HEK293 (cell line): ENCODE data around the gene SLC25A19.

Source experiments
- CTCF ChIA-PET: fragments of 350-600 bp; formaldehyde crosslinking; extraction: SDS; loops from one replicate; lab custom pipeline; 2021; ENCODE audit warnings: antibody characterized with exemption; lab: Yijun Ruan, JAX
- POLR2A ChIA-PET: fragments of 300-600 bp; formaldehyde crosslinking; extraction: SDS; loops from one replicate; lab custom pipeline; 2020; ENCODE audit warnings: antibody characterized with exemption, inconsistent platforms; lab: Yijun Ruan, JAX
- H3K27ac ChIP-seq: fragments of 200-500 bp; sonication (Bioruptor generic); 2 replicates; pipeline ENCODE4 v1.5.1; 2014; ENCODE audit warnings: low read depth, low read length, control low read depth, inconsistent platforms; ENCODE audit errors: extremely low read depth
- H3K36me3 ChIP-seq, 2 experiments: fragments of 200-500 bp in 1 of 2; sonication (Bioruptor generic) in 1 of 2; 1 replicate in 1 of 2; 2 replicates in 1 of 2; pipeline ENCODE4 v1.5.1; 2014 to 2017; ENCODE audit warnings: inconsistent platforms in 2 of 2, low read length in 2 of 2; ENCODE audit not compliant: control insufficient read depth in 2 of 2, insufficient read depth in 1 of 2
- H3K4me1 ChIP-seq: fragments of 200-500 bp; sonication (Bioruptor generic); 2 replicates; pipeline ENCODE4 v1.5.1; 2014; ENCODE audit warnings: mild to moderate bottlenecking, low read length, inconsistent platforms; ENCODE audit not compliant: control insufficient read depth, insufficient read depth
- H3K4me3 ChIP-seq: 2 replicates; pipeline ENCODE4 v1.5.1; 2011; ENCODE audit warnings: low read depth, mild to moderate bottlenecking, control low read depth, low read length, moderate library complexity
- H3K9me3 ChIP-seq: fragments of 200-500 bp; sonication (Bioruptor generic); 2 replicates; pipeline ENCODE4 v1.5.1; 2014; ENCODE audit warnings: low read depth, low read length, inconsistent platforms; ENCODE audit not compliant: control insufficient read depth, insufficient read depth
- SP3 ChIP-seq: fragments of 450-650 bp; formaldehyde crosslinking; IDR thresholded peaks from 2 replicates; pipeline ENCODE4 v1.5.1; 2016; ENCODE audit warnings: missing biosample characterization, missing genetic modification characterization
- TRIM28 ChIP-seq: IDR thresholded peaks from 2 replicates; pipeline ENCODE4 v1.6.1; 2011; ENCODE audit warnings: low read length, control low read depth, borderline replicate concordance
- YY1 ChIP-seq: fragments of 450-650 bp; formaldehyde crosslinking; IDR thresholded peaks from 2 replicates; pipeline ENCODE4 v1.5.1; 2018; ENCODE audit warnings: missing biosample characterization, missing genetic modification characterization
- ZBTB20 ChIP-seq: fragments of 450-650 bp; formaldehyde crosslinking; IDR thresholded peaks from 2 replicates; pipeline ENCODE4 v1.5.1; 2016; ENCODE audit warnings: missing biosample characterization, missing genetic modification characterization
- ZBTB48 ChIP-seq: fragments of 450-650 bp; formaldehyde crosslinking; IDR thresholded peaks from 2 replicates; pipeline ENCODE4 v1.5.1; 2016; ENCODE audit warnings: missing biosample characterization, missing genetic modification characterization
- ZNF2 ChIP-seq: fragments of 450-650 bp; formaldehyde crosslinking; IDR thresholded peaks from 2 replicates; pipeline ENCODE4 v1.5.1; 2016; ENCODE audit warnings: missing biosample characterization, missing genetic modification characterization
- ZNF404 ChIP-seq: fragments of 450-650 bp; formaldehyde crosslinking; IDR thresholded peaks from 2 replicates; pipeline ENCODE4 v1.5.1; 2017; ENCODE audit warnings: missing biosample characterization, missing genetic modification characterization
- ZNF529 ChIP-seq: fragments of 450-650 bp; formaldehyde crosslinking; IDR thresholded peaks from 2 replicates; pipeline ENCODE4 v1.5.1; 2017; ENCODE audit warnings: missing genetic modification characterization, missing biosample characterization; ENCODE audit not compliant: insufficient replicate concordance
- ZNF571 ChIP-seq: fragments of 450-650 bp; formaldehyde crosslinking; IDR thresholded peaks from 2 replicates; pipeline ENCODE4 v1.5.0; 2017; ENCODE audit warnings: missing biosample characterization, missing genetic modification characterization
- ZNF585B ChIP-seq: fragments of 450-650 bp; formaldehyde crosslinking; IDR thresholded peaks from 2 replicates; pipeline ENCODE4 v1.5.1; 2016; ENCODE audit warnings: missing biosample characterization, missing genetic modification characterization
- ZNF670 ChIP-seq: fragments of 450-650 bp; formaldehyde crosslinking; IDR thresholded peaks from 2 replicates; pipeline ENCODE4 v1.5.1; 2016; ENCODE audit warnings: missing biosample characterization, missing genetic modification characterization, low read depth
- TF ChIP-seq, protein P1 (sequence below): fragments of 450-650 bp; formaldehyde crosslinking; IDR thresholded peaks from 2 replicates; pipeline ENCODE4 v1.5.1; 2016; ENCODE audit warnings: missing biosample characterization, missing genetic modification characterization
- TF ChIP-seq, protein P2 (sequence below): fragments of 450-650 bp; formaldehyde crosslinking; IDR thresholded peaks from 2 replicates; pipeline ENCODE4 v1.5.1; 2016; ENCODE audit warnings: missing biosample characterization, missing genetic modification characterization
- TF ChIP-seq, protein P3 (sequence below): fragments of 450-650 bp; formaldehyde crosslinking; optimal IDR thresholded peaks from 2 replicates; pipeline ENCODE3; 2016; ENCODE audit warnings: missing biosample characterization, mild to moderate bottlenecking, missing genetic modification characterization
- TF ChIP-seq, protein P4 (sequence below): fragments of 450-650 bp; formaldehyde crosslinking; IDR thresholded peaks from 2 replicates; pipeline ENCODE4 v1.5.1; 2016; ENCODE audit warnings: missing biosample characterization, missing genetic modification characterization
- TF ChIP-seq, protein P5 (sequence below): fragments of 450-650 bp; formaldehyde crosslinking; IDR thresholded peaks from 2 replicates; pipeline ENCODE4 v1.5.1; 2017; ENCODE audit warnings: missing biosample characterization, missing genetic modification characterization
- TF ChIP-seq, protein P6 (sequence below): fragments of 450-650 bp; formaldehyde crosslinking; IDR thresholded peaks from 2 replicates; pipeline ENCODE4 v1.5.1; 2016; ENCODE audit warnings: missing biosample characterization, missing genetic modification characterization, borderline replicate concordance
- TF ChIP-seq, protein P7 (sequence below): fragments of 450-650 bp; formaldehyde crosslinking; IDR thresholded peaks from 2 replicates; pipeline ENCODE4 v1.5.1; 2016; ENCODE audit warnings: missing biosample characterization, missing genetic modification characterization
- TF ChIP-seq, protein P8 (sequence below): fragments of 450-650 bp; formaldehyde crosslinking; IDR thresholded peaks from 2 replicates; pipeline ENCODE4 v1.5.1; 2016; ENCODE audit warnings: missing biosample characterization, missing genetic modification characterization

SLC25A19 gene

DNA sequence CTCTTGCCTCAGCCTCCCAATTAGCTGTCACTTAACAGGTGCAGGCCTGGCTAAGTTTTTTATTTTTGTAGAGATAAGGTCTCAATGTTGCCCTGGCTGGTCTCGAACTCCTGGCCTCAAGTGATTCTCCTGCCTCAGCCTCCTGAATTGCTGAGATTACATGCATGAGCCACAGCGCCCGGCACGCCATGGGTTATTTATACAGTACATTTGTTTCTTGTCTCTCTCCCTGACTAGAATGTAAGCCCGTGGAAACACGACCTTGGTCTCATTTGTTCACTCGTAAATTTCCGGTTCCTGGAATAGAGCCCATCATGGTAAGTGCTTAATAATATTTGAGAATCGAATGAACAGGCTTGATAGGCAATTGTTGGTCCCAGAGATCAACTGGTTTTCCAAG lies 2.0 kb downstream of the SLC25A19 start:
- H3K4me3 ChIP-seq = no peak overlapping the region
- H3K4me1 ChIP-seq = peaks cover 4% of the 10 kb centered on the region; the same call in 1 of the 2 replicates
- H3K36me3 ChIP-seq = peaks cover 17 to 29% of the 10 kb centered on the region in 2 experiments
- POLR2A ChIA-PET = no interaction called here
- TF ChIP-seq, protein P1, sequence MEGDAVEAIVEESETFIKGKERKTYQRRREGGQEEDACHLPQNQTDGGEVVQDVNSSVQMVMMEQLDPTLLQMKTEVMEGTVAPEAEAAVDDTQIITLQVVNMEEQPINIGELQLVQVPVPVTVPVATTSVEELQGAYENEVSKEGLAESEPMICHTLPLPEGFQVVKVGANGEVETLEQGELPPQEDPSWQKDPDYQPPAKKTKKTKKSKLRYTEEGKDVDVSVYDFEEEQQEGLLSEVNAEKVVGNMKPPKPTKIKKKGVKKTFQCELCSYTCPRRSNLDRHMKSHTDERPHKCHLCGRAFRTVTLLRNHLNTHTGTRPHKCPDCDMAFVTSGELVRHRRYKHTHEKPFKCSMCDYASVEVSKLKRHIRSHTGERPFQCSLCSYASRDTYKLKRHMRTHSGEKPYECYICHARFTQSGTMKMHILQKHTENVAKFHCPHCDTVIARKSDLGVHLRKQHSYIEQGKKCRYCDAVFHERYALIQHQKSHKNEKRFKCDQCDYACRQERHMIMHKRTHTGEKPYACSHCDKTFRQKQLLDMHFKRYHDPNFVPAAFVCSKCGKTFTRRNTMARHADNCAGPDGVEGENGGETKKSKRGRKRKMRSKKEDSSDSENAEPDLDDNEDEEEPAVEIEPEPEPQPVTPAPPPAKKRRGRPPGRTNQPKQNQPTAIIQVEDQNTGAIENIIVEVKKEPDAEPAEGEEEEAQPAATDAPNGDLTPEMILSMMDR (tag by site-specific recombination) = no peak
- TF ChIP-seq, protein P2, sequence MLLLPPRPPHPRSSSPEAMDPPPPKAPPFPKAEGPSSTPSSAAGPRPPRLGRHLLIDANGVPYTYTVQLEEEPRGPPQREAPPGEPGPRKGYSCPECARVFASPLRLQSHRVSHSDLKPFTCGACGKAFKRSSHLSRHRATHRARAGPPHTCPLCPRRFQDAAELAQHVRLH (tag by site-specific recombination) = no peak
- TF ChIP-seq TRIM28 (no peak), ZNF670 (tag by site-specific recombination) (no peak), ZNF571 (no peak), ZNF404 (tag by site-specific recombination) (no peak), ZBTB48 (tag by site-specific recombination) (no peak), YY1 (no peak), ZNF585B (tag by site-specific recombination) (no peak), ZNF2 (tag by site-specific recombination) (no peak), ZNF529 (tag by site-specific recombination) (no peak), ZBTB20 (no peak), SP3 (no peak)
- TF ChIP-seq, protein P3, sequence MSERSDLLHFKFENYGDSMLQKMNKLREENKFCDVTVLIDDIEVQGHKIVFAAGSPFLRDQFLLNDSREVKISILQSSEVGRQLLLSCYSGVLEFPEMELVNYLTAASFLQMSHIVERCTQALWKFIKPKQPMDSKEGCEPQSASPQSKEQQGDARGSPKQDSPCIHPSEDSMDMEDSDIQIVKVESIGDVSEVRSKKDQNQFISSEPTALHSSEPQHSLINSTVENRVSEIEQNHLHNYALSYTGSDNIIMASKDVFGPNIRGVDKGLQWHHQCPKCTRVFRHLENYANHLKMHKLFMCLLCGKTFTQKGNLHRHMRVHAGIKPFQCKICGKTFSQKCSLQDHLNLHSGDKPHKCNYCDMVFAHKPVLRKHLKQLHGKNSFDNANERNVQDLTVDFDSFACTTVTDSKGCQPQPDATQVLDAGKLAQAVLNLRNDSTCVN (tag by site-specific recombination) = no peak
- TF ChIP-seq, protein P4, sequence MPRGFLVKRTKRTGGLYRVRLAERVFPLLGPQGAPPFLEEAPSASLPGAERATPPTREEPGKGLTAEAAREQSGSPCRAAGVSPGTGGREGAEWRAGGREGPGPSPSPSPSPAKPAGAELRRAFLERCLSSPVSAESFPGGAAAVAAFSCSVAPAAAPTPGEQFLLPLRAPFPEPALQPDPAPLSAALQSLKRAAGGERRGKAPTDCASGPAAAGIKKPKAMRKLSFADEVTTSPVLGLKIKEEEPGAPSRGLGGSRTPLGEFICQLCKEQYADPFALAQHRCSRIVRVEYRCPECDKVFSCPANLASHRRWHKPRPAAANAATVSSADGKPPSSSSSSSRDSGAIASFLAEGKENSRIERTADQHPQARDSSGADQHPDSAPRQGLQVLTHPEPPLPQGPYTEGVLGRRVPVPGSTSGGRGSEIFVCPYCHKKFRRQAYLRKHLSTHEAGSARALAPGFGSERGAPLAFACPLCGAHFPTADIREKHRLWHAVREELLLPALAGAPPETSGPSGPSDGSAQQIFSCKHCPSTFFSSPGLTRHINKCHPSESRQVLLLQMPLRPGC (tag by site-specific recombination) = no peak
- TF ChIP-seq, protein P5, sequence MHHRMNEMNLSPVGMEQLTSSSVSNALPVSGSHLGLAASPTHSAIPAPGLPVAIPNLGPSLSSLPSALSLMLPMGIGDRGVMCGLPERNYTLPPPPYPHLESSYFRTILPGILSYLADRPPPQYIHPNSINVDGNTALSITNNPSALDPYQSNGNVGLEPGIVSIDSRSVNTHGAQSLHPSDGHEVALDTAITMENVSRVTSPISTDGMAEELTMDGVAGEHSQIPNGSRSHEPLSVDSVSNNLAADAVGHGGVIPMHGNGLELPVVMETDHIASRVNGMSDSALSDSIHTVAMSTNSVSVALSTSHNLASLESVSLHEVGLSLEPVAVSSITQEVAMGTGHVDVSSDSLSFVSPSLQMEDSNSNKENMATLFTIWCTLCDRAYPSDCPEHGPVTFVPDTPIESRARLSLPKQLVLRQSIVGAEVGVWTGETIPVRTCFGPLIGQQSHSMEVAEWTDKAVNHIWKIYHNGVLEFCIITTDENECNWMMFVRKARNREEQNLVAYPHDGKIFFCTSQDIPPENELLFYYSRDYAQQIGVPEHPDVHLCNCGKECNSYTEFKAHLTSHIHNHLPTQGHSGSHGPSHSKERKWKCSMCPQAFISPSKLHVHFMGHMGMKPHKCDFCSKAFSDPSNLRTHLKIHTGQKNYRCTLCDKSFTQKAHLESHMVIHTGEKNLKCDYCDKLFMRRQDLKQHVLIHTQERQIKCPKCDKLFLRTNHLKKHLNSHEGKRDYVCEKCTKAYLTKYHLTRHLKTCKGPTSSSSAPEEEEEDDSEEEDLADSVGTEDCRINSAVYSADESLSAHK (tag by site-specific recombination) = no peak
- TF ChIP-seq, protein P6, sequence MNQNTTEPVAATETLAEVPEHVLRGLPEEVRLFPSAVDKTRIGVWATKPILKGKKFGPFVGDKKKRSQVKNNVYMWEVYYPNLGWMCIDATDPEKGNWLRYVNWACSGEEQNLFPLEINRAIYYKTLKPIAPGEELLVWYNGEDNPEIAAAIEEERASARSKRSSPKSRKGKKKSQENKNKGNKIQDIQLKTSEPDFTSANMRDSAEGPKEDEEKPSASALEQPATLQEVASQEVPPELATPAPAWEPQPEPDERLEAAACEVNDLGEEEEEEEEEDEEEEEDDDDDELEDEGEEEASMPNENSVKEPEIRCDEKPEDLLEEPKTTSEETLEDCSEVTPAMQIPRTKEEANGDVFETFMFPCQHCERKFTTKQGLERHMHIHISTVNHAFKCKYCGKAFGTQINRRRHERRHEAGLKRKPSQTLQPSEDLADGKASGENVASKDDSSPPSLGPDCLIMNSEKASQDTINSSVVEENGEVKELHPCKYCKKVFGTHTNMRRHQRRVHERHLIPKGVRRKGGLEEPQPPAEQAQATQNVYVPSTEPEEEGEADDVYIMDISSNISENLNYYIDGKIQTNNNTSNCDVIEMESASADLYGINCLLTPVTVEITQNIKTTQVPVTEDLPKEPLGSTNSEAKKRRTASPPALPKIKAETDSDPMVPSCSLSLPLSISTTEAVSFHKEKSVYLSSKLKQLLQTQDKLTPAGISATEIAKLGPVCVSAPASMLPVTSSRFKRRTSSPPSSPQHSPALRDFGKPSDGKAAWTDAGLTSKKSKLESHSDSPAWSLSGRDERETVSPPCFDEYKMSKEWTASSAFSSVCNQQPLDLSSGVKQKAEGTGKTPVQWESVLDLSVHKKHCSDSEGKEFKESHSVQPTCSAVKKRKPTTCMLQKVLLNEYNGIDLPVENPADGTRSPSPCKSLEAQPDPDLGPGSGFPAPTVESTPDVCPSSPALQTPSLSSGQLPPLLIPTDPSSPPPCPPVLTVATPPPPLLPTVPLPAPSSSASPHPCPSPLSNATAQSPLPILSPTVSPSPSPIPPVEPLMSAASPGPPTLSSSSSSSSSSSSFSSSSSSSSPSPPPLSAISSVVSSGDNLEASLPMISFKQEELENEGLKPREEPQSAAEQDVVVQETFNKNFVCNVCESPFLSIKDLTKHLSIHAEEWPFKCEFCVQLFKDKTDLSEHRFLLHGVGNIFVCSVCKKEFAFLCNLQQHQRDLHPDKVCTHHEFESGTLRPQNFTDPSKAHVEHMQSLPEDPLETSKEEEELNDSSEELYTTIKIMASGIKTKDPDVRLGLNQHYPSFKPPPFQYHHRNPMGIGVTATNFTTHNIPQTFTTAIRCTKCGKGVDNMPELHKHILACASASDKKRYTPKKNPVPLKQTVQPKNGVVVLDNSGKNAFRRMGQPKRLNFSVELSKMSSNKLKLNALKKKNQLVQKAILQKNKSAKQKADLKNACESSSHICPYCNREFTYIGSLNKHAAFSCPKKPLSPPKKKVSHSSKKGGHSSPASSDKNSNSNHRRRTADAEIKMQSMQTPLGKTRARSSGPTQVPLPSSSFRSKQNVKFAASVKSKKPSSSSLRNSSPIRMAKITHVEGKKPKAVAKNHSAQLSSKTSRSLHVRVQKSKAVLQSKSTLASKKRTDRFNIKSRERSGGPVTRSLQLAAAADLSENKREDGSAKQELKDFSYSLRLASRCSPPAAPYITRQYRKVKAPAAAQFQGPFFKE = no peak
- TF ChIP-seq, protein P7, sequence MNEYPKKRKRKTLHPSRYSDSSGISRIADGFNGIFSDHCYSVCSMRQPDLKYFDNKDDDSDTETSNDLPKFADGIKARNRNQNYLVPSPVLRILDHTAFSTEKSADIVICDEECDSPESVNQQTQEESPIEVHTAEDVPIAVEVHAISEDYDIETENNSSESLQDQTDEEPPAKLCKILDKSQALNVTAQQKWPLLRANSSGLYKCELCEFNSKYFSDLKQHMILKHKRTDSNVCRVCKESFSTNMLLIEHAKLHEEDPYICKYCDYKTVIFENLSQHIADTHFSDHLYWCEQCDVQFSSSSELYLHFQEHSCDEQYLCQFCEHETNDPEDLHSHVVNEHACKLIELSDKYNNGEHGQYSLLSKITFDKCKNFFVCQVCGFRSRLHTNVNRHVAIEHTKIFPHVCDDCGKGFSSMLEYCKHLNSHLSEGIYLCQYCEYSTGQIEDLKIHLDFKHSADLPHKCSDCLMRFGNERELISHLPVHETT (tag by site-specific recombination) = no peak
- TF ChIP-seq, protein P8, sequence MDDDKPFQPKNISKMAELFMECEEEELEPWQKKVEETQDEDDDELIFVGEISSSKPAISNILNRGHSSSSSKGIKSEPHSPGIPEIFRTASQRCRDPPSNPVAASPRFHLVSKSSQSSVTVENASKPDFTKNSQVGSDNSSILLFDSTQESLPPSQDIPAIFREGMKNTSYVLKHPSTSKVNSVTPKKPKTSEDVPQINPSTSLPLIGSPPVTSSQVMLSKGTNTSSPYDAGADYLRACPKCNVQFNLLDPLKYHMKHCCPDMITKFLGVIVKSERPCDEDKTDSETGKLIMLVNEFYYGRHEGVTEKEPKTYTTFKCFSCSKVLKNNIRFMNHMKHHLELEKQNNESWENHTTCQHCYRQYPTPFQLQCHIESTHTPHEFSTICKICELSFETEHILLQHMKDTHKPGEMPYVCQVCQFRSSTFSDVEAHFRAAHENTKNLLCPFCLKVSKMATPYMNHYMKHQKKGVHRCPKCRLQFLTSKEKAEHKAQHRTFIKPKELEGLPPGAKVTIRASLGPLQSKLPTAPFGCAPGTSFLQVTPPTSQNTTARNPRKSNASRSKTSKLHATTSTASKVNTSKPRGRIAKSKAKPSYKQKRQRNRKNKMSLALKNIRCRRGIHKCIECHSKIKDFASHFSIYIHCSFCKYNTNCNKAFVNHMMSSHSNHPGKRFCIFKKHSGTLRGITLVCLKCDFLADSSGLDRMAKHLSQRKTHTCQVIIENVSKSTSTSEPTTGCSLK (tag by site-specific recombination) = no peak
- TF ChIP-seq, all 188 proteins: peak for 0
- Histone ChIP-seq H3K27ac (no peak overlapping the region), H3K9me3 (no peaks in the 10 kb centered on the region)
- CTCF ChIA-PET = interaction anchor here (0.6 to 1.8 kb wide), 2 partner anchors 16 to 119 kb away, joined by 4 to 5 read pairs; partner anchors contain the start of genes GRB2 and MIF4GD
